GM06990 (cell line): ENCODE measurements around the gene VTI1A.
A peak's percentile ranks its signal among the peaks of the same experiment; 100 is the strongest.

ENCODE experiments used
- DNase-seq: peaks from one replicate; pipeline ENCODE4 v3.0.0-alpha.2; 2011; ENCODE audit not compliant: insufficient read length; ENCODE audit errors: extremely low read depth
- H3K27me3 ChIP-seq: replicated peaks from 2 replicates; pipeline ENCODE4 v1.6.0; 2011; ENCODE audit warnings: low read length; ENCODE audit not compliant: control insufficient read depth, insufficient read depth
- H3K36me3 ChIP-seq: 2 replicates; pipeline ENCODE4 v1.5.1; 2011; ENCODE audit warnings: low read length; ENCODE audit not compliant: control insufficient read depth, insufficient read depth
- H3K4me3 ChIP-seq: replicated peaks from 2 replicates; pipeline ENCODE4 v1.5.1; 2011; ENCODE audit warnings: low read depth, mild to moderate bottlenecking, control low read depth, low read length
- TF ChIP-seq, protein P1 (sequence below): IDR thresholded peaks from 2 replicates; pipeline ENCODE4 v1.5.1; 2011; ENCODE audit warnings: low read length, control low read depth, mild to moderate bottlenecking, inconsistent platforms; ENCODE audit not compliant: insufficient read depth, poor library complexity, severe bottlenecking

The VTI1A gene

GRCh38 chr10:112524641-112525040 lies 77.6 kb downstream of the VTI1A start:
- TF ChIP-seq, protein P1, sequence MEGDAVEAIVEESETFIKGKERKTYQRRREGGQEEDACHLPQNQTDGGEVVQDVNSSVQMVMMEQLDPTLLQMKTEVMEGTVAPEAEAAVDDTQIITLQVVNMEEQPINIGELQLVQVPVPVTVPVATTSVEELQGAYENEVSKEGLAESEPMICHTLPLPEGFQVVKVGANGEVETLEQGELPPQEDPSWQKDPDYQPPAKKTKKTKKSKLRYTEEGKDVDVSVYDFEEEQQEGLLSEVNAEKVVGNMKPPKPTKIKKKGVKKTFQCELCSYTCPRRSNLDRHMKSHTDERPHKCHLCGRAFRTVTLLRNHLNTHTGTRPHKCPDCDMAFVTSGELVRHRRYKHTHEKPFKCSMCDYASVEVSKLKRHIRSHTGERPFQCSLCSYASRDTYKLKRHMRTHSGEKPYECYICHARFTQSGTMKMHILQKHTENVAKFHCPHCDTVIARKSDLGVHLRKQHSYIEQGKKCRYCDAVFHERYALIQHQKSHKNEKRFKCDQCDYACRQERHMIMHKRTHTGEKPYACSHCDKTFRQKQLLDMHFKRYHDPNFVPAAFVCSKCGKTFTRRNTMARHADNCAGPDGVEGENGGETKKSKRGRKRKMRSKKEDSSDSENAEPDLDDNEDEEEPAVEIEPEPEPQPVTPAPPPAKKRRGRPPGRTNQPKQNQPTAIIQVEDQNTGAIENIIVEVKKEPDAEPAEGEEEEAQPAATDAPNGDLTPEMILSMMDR, result no peak
- no peaks in the 10 kb centered on the region for H3K36me3 ChIP-seq
- H3K27me3 ChIP-seq, result no peaks in the 10 kb centered on the region
- no peak for DNase-seq
- H3K4me3 ChIP-seq, result no peak overlapping the region

DNA sequence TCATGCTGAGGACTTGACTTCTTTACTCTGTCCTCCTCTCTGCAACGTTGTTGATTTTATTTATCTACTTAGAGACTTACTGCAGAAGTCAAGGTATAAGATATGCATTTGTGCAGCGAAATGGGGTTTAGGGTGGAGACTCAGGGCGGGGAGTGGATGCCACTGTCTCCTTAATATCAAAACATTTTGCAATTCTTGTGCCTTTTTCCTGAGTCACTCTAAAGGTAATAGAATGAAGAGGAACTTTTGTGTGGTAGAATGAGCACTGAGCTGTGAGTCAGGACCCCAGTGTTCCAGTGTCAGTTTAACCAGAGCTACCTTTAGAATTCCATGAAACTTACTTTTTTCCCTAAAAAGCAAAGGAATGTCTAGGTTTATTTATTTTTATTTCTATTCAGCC lies 78.2 kb downstream of the VTI1A start:
- Histone ChIP-seq H3K27me3 (no peaks in the 10 kb centered on the region), H3K36me3 (no peaks in the 10 kb centered on the region), H3K4me3 (no peak overlapping the region)
- TF ChIP-seq, protein P1, result no peak
- DNase-seq, result no peak

GRCh38 chr10:112526139-112526538 lies 79.1 kb downstream of the VTI1A start:
- H3K4me3 ChIP-seq, result no peak overlapping the region
- no peaks in the 10 kb centered on the region for H3K27me3 ChIP-seq
- DNase-seq, result peak; percentile 11

DNA sequence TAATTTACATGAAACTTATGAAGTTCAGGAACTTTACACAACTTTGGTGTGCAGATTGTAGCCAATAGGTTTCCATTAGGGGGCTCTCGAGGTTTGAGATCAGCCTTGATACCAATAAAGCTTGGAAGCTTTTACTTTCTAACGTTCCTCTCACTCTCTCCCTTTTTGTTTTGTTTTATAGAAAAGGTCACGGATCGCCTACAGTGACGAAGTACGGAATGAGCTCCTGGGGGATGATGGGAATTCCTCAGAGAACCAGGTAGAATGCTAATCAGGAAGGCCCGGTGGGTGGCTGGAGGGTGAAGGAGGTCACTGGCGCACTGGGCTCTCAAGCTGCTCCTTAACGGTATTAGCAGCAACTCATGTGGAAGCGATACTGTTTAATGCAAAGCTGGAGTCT lies 79.9 kb downstream of the VTI1A start:
- no peak overlapping the region for H3K4me3 ChIP-seq
- TF ChIP-seq, protein P1, result no peak
- H3K36me3 ChIP-seq, result no peaks in the 10 kb centered on the region
- no peak for DNase-seq
- no peaks in the 10 kb centered on the region for H3K27me3 ChIP-seq

More at GRCh38 chr10:112526139-112526538, 79.1 kb downstream of the VTI1A start:
- TF ChIP-seq, protein P1, result no peak
- H3K36me3 ChIP-seq, result no peaks in the 10 kb centered on the region

- Histone ChIP-seq H3K4me3 (no peak overlapping the region), H3K27me3 (no peaks in the 10 kb centered on the region), H3K36me3 (no peaks in the 10 kb centered on the region)
- TF ChIP-seq, protein P1, result no peak
- no peak for DNase-seq
These were observed 81.2 kb downstream of the VTI1A start for GRCh38 chr10:112528235-112528634.

DNA sequence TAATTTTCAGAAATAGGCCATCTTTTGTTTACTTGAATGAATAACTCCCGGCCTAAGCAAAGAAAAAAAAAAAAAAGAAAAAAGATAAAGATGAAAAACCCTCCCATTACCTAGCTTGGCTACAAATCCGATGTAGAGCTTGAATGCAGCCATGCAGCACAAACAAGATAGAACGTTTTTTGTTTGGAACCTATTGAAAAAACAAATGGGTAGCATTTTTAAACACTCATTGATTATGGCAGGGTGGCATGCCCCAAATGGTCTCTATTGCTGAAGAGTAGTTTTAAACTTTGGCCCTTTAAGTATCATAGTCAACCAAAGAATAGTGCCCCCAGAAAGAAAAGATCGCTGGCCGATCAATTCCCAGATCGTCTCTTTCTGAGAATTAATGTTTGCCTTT lies 84.4 kb downstream of the VTI1A start:
- H3K36me3 ChIP-seq, result no peaks in the 10 kb centered on the region
- H3K4me3 ChIP-seq, result no peak overlapping the region
- H3K27me3 ChIP-seq, result no peaks in the 10 kb centered on the region
- TF ChIP-seq, protein P1, result no peak
- no peak for DNase-seq
